Naive B cell (primary cell): ENCODE data around the gene CBLB. TPM values are rescaled to one million over a fixed set of nuclear protein-coding genes. Genes with fewer than 3 reads are reported as not detected.

Source experiments
- ATAC-seq, 2 donors: fragments of 150-1000 bp; cut with Tn5 transposase; 2 replicates each; pipeline ENCODE4 v1.10.0; 2021; ENCODE audit warnings: low read depth in 2 of 2, mild to moderate bottlenecking in 2 of 2, moderate library complexity in 2 of 2
- DNase-seq: peaks from one replicate; pipeline ENCODE4 v3.0.0; 2022
- H3K27ac Mint-ChIP-seq, 6 donors: one replicate each; pipeline ENCODE4 v1.8.0; 2020 to 2022; ENCODE audit warnings: mild to moderate bottlenecking in 6 of 6, mixed read lengths in 6 of 6, moderate library complexity in 5 of 6, inconsistent platforms in 2 of 6
- H3K27me3 Mint-ChIP-seq, 3 donors: one replicate each; pipeline ENCODE4 v1.8.0; 2021 to 2022; ENCODE audit warnings: mixed read lengths in 3 of 3, mild to moderate bottlenecking in 1 of 3
- H3K36me3 Mint-ChIP-seq, 2 donors: one replicate each; pipeline ENCODE4 v1.8.0; 2020 to 2022; ENCODE audit warnings: mixed read lengths in 2 of 2, inconsistent platforms in 1 of 2, mild to moderate bottlenecking in 1 of 2
- H3K4me1 Mint-ChIP-seq, 3 donors: one replicate each; pipeline ENCODE4 v1.8.0; 2020 to 2022; ENCODE audit warnings: mixed read lengths in 3 of 3, inconsistent platforms in 1 of 3, mild to moderate bottlenecking in 1 of 3, moderate library complexity in 1 of 3
- H3K4me3 Mint-ChIP-seq, 8 donors: one replicate each; pipeline ENCODE4 v1.8.0; 2020 to 2022; ENCODE audit warnings: mild to moderate bottlenecking in 8 of 8, mixed read lengths in 8 of 8, moderate library complexity in 8 of 8, inconsistent platforms in 2 of 8
- H3K9me3 Mint-ChIP-seq, 7 donors: one replicate each; pipeline ENCODE4 v1.8.0; 2020 to 2022; ENCODE audit warnings: mixed read lengths in 7 of 7, mild to moderate bottlenecking in 5 of 7, inconsistent platforms in 2 of 7, moderate library complexity in 1 of 7
- polyA plus RNA-seq, 6 donors: library from polyadenylated mRNA; unstranded; fragments of 300-500 nt; fragmentation: Illumina TruSeq; gene quantifications; one replicate each; pipeline ENCODE4 v1.2.3, GENCODE V29; 2021; ENCODE audit warnings: low read depth in 6 of 6

CBLB gene
- polyA plus RNA-seq, 6 donors from 2014 or later, result 20.0 to 33.3 (median 26.7) TPM

- DNase-seq (no peak), ATAC-seq (no peak)
- Mint-ChIP-seq H3K36me3 (peaks cover 0 to 7% of the 10 kb centered on the region in 2 donors), H3K27me3 (no peaks in the 10 kb centered on the region), H3K9me3 (peaks cover 0 to 6% (median 0%) of the 10 kb centered on the region in 7 donors), H3K27ac (peak overlapping the region; percentile 67 to 90 (median 78)), H3K4me1 (peaks cover 42 to 69% (median 57%) of the 10 kb centered on the region in 3 donors), H3K4me3 (peak overlapping the region in 6 of 8 donors; percentile 21 to 64 (median 48))
These were observed 66.6 kb downstream of the CBLB start for GRCh38 chr3:105802118-105802706.

DNA sequence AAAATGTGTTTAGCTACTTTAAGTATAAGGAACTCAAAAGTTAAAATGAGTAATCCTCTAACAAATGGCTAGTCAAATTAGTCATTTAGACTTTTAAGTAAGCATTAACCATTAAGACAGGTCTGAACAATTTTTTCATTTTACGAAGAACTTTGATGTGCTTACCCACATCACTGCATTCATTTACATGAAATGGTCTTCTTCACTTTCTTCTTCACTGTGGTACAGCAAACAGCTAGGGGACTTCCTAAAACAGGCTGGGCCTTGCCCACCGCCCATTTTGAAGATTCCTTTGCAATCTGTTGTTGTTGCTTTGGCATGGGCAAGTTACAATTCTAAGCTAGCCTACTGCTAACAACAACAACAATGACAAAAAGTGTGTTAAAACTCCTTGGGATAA is 67.4 kb downstream of the CBLB start:
- peak; percentile 24 for DNase-seq
- no peaks in the 10 kb centered on the region for H3K27me3 Mint-ChIP-seq
- H3K4me3 Mint-ChIP-seq, result peak overlapping the region in 7 of 8 donors; percentile 21 to 64 (median 48)

GRCh38 chr3:105800320-105800719 is 68.5 kb downstream of the CBLB start:
- Mint-ChIP-seq H3K27me3 (no peaks in the 10 kb centered on the region), H3K27ac (peak overlapping the region in 2 of 6 donors; percentile 29 to 90), H3K36me3 (peaks cover 0 to 7% of the 10 kb centered on the region in 2 donors), H3K9me3 (peaks cover 0 to 8% (median 0%) of the 10 kb centered on the region in 7 donors), H3K4me3 (peak overlapping the region in 3 of 8 donors; percentile 27 to 54 (median 44)), H3K4me1 (peaks cover 53 to 74% (median 65%) of the 10 kb centered on the region in 3 donors)
- DNase-seq, result no peak
- ATAC-seq, result no peak

More for the DNA sequence above, 67.4 kb downstream of the CBLB start:
- peak overlapping the region; percentile 67 to 90 (median 72) for H3K27ac Mint-ChIP-seq
- H3K36me3 Mint-ChIP-seq, result peaks cover 0 to 7% of the 10 kb centered on the region in 2 donors
- peaks cover 0 to 8% (median 0%) of the 10 kb centered on the region in 7 donors for H3K9me3 Mint-ChIP-seq
- H3K4me1 Mint-ChIP-seq, result peaks cover 50 to 77% (median 63%) of the 10 kb centered on the region in 3 donors
- peak; percentile 69 to 71 for ATAC-seq

- peak overlapping the region in 5 of 8 donors; percentile 55 to 80 (median 61) for H3K4me3 Mint-ChIP-seq
- no peaks in the 10 kb centered on the region for H3K36me3 Mint-ChIP-seq
- peaks cover 47 to 66% (median 65%) of the 10 kb centered on the region in 3 donors for H3K4me1 Mint-ChIP-seq
- ATAC-seq (no peak), DNase-seq (no peak)
- H3K27ac Mint-ChIP-seq, result no peak overlapping the region
- H3K27me3 Mint-ChIP-seq, result no peaks in the 10 kb centered on the region
- peaks cover 0 to 4% (median 0%) of the 10 kb centered on the region in 7 donors for H3K9me3 Mint-ChIP-seq
These were observed 69.5 kb downstream of the CBLB start for GRCh38 chr3:105799286-105799685.

- Mint-ChIP-seq H3K4me1 (peaks cover 47 to 66% (median 66%) of the 10 kb centered on the region in 3 donors), H3K27me3 (no peaks in the 10 kb centered on the region), H3K4me3 (peak overlapping the region; percentile 2 to 87 (median 61)), H3K36me3 (no peaks in the 10 kb centered on the region), H3K27ac (peak overlapping the region in 5 of 6 donors; percentile 8 to 90 (median 84)), H3K9me3 (peaks cover 0 to 4% (median 0%) of the 10 kb centered on the region in 7 donors)
- DNase-seq, result peak; percentile 69
- peak; percentile 85 to 87 for ATAC-seq
These were observed 70.4 kb downstream of the CBLB start for GRCh38 chr3:105798381-105798934.

DNA sequence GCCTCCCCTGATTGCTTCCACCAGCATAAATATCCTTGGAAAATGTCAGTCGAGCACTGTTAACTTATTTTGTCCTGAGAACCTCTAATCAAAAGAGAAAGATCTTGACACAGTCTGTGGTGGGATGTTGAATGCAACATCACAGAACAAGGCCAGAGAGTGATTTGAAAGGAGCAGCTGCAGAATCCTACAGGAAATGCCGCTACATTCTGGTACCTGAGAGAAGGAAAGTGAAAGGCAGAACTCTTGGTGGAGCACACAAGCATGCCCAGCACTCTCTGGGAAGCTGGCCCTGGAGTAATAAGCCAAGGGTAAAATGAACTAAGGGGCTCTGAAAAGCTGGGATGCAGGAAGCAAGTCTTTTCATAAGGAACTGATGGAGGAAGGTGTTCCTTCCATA is 75.8 kb downstream of the CBLB start:
- H3K27me3 Mint-ChIP-seq, result no peaks in the 10 kb centered on the region
- peaks cover 0 to 10% of the 10 kb centered on the region in 2 donors for H3K36me3 Mint-ChIP-seq
- no peak for ATAC-seq
- H3K4me3 Mint-ChIP-seq, result no peak overlapping the region
- DNase-seq, result no peak
- peaks cover 35 to 45% (median 42%) of the 10 kb centered on the region in 3 donors for H3K4me1 Mint-ChIP-seq
- peaks cover 0 to 4% (median 0%) of the 10 kb centered on the region in 7 donors for H3K9me3 Mint-ChIP-seq
- no peak overlapping the region for H3K27ac Mint-ChIP-seq

- Mint-ChIP-seq H3K27ac (peak overlapping the region in 2 of 6 donors; percentile 1 to 85), H3K27me3 (no peaks in the 10 kb centered on the region)
- no peak for DNase-seq
These were observed 76.7 kb downstream of the CBLB start for GRCh38 chr3:105791919-105792786.

DNA sequence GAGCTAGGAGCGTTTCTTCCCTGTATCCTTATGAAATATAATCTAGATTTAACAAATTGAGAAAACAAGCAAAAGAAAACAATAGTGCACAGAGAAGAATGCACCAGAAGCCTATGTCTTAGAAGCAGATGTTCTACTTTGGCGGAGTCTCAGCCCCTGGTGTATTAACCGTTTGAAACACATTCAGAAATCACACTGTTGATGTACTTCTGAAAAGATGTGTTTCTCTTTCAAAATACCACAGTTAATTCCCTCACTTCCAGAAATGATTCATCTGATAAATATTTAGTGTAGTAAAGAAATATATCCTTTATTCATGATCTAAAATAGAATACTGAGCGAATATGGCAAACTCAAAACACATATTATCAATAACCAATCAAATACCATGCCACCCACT is 77.7 kb downstream of the CBLB start:
- no peak for DNase-seq
- Mint-ChIP-seq H3K4me1 (peaks cover 18 to 39% (median 29%) of the 10 kb centered on the region in 3 donors), H3K4me3 (no peak overlapping the region), H3K27ac (peak overlapping the region in 1 of 6 donors; percentile 87), H3K9me3 (no peaks in the 10 kb centered on the region), H3K27me3 (no peaks in the 10 kb centered on the region), H3K36me3 (peaks cover 0 to 10% of the 10 kb centered on the region in 2 donors)
- no peak for ATAC-seq

More at GRCh38 chr3:105791919-105792786, 76.7 kb downstream of the CBLB start:
- no peak overlapping the region for H3K4me3 Mint-ChIP-seq
- no peak for ATAC-seq
- peaks cover 0 to 10% of the 10 kb centered on the region in 2 donors for H3K36me3 Mint-ChIP-seq
- H3K4me1 Mint-ChIP-seq, result peaks cover 28 to 42% (median 33%) of the 10 kb centered on the region in 3 donors
- peaks cover 0 to 1% (median 0%) of the 10 kb centered on the region in 7 donors for H3K9me3 Mint-ChIP-seq

GRCh38 chr3:105790534-105790933 is 78.3 kb downstream of the CBLB start:
- ATAC-seq (no peak), DNase-seq (no peak)
- H3K36me3 Mint-ChIP-seq, result peaks cover 0 to 10% of the 10 kb centered on the region in 2 donors
- no peak overlapping the region for H3K4me3 Mint-ChIP-seq
- H3K4me1 Mint-ChIP-seq, result peaks cover 18 to 42% (median 25%) of the 10 kb centered on the region in 3 donors
- H3K9me3 Mint-ChIP-seq, result no peaks in the 10 kb centered on the region
- H3K27me3 Mint-ChIP-seq, result no peaks in the 10 kb centered on the region
- peak overlapping the region in 2 of 6 donors; percentile 4 to 87 for H3K27ac Mint-ChIP-seq

DNA sequence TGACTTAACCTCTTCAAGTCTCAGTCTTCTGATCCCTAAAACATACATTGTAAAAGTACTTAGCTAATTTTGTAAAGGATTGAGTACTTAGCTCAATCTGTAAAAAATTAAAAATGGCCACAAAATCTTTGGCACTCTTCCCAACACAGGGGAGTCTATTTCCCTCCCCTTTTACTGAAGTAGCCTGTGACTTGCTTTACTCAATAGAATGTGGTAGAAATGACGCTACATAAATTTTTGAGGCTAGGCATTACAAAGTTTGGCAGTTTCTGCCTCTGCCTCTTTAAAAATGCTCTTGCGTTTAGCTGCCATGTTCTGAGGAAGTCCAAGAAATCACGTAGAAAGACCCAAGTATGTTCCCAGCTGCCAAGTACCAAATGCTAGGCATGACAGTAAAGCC is 80.2 kb downstream of the CBLB start:
- peaks cover 17 to 45% (median 22%) of the 10 kb centered on the region in 3 donors for H3K4me1 Mint-ChIP-seq
- DNase-seq, result no peak
- ATAC-seq, result no peak
- H3K4me3 Mint-ChIP-seq, result no peak overlapping the region
- H3K9me3 Mint-ChIP-seq, result no peaks in the 10 kb centered on the region
- H3K27me3 Mint-ChIP-seq, result no peaks in the 10 kb centered on the region
- peaks cover 0 to 10% of the 10 kb centered on the region in 2 donors for H3K36me3 Mint-ChIP-seq
- no peak overlapping the region for H3K27ac Mint-ChIP-seq

DNA sequence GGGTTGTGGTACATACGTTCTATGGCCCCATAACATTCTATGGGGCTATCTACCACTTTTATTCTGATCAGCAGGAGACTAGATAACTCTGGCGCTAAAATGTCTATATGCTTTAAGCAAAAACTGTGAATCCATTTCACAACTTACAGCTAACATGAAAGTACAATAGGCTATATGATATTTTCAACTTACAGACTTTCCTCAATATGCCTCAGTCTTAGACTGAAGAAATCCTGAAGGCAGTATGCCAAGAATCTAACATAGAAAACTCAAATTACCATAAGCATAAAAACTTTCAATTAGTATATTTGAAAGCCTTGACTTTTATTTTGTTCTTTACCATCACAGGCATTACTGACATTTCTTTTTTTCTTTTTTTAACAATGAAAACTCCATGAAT is 81.4 kb downstream of the CBLB start:
- Mint-ChIP-seq H3K27ac (no peak overlapping the region), H3K4me1 (peaks cover 13 to 37% (median 19%) of the 10 kb centered on the region in 3 donors), H3K4me3 (no peak overlapping the region), H3K27me3 (no peaks in the 10 kb centered on the region), H3K9me3 (no peaks in the 10 kb centered on the region), H3K36me3 (peaks cover 0 to 4% of the 10 kb centered on the region in 2 donors)
- ATAC-seq (no peak), DNase-seq (no peak)

GRCh38 chr3:105786990-105787389 is 81.8 kb downstream of the CBLB start:
- Mint-ChIP-seq H3K27ac (no peak overlapping the region), H3K9me3 (no peaks in the 10 kb centered on the region), H3K4me3 (no peak overlapping the region), H3K27me3 (no peaks in the 10 kb centered on the region), H3K36me3 (no peaks in the 10 kb centered on the region), H3K4me1 (peaks cover 9 to 36% (median 17%) of the 10 kb centered on the region in 3 donors)
- no peak for ATAC-seq
- no peak for DNase-seq

GRCh38 chr3:105786241-105786640 is 82.6 kb downstream of the CBLB start:
- Mint-ChIP-seq H3K36me3 (no peaks in the 10 kb centered on the region), H3K4me3 (no peak overlapping the region), H3K27ac (peak overlapping the region in 2 of 6 donors; percentile 7 to 79)

More at GRCh38 chr3:105786241-105786640, 82.6 kb downstream of the CBLB start:
- no peak for ATAC-seq
- DNase-seq, result no peak
- Mint-ChIP-seq H3K4me1 (peaks cover 9 to 41% (median 19%) of the 10 kb centered on the region in 3 donors), H3K27me3 (no peaks in the 10 kb centered on the region), H3K9me3 (no peaks in the 10 kb centered on the region)
